HepG2 (cell line): ENCODE data around the gene CELSR3. TPM values are rescaled to one million over a fixed set of nuclear protein-coding genes. Genes with fewer than 3 reads are reported as not detected.
A peak's percentile ranks its signal among the peaks of the same experiment; 100 is the strongest.

ENCODE experiments used
- HNF4A ChIP-seq: sonication (generic); formaldehyde crosslinking; IDR thresholded peaks from 2 replicates; pipeline ENCODE4 v1.4.0; 2020; ENCODE audit warnings: missing genetic modification reagents
- KDM5B ChIP-seq: sonication (generic); formaldehyde crosslinking; IDR thresholded peaks from 2 replicates; pipeline ENCODE4 v1.4.0; 2020; ENCODE audit warnings: missing genetic modification reagents, mild to moderate bottlenecking, borderline replicate concordance
- MTA1 ChIP-seq: sonication (generic); formaldehyde crosslinking; IDR thresholded peaks from 2 replicates; pipeline ENCODE4 v1.4.0; 2020; ENCODE audit warnings: missing genetic modification reagents, mild to moderate bottlenecking, borderline replicate concordance
- SALL1 ChIP-seq: sonication (generic); formaldehyde crosslinking; IDR thresholded peaks from 2 replicates; pipeline ENCODE4 v1.8.0; 2022; ENCODE audit warnings: mild to moderate bottlenecking, missing genetic modification reagents
- YY1 ChIP-seq: IDR thresholded peaks from 2 replicates; pipeline ENCODE4 v1.6.1; 2011; ENCODE audit warnings: low read length, low read depth, moderate library complexity, mild to moderate bottlenecking; ENCODE audit not compliant: insufficient read depth, insufficient replicate concordance
- ZBTB42 ChIP-seq: sonication (generic); formaldehyde crosslinking; IDR thresholded peaks from 2 replicates; pipeline ENCODE4 v1.5.0; 2020; ENCODE audit warnings: mild to moderate bottlenecking, missing genetic modification reagents
- ZNF256 ChIP-seq: sonication (generic); formaldehyde crosslinking; conservative IDR thresholded peaks from 2 replicates; pipeline ENCODE4 v1.4.0; 2020; ENCODE audit warnings: missing genetic modification reagents
- polyA plus RNA-seq, 8 experiments: library from polyadenylated mRNA; depleted of rRNA in 3 of 8; stranded (reverse) in 7 of 8; unstranded in 1 of 8; fragments of >200 nt; fragmentation: Illumina TruSeq in 4 of 8; extraction: Trizol in 4 of 8; gene quantifications; 2 replicates each; pipeline versions ENCODE4 v1.2.1 to v1.2.3, GENCODE V29; 2011 to 2016; ENCODE audit warnings: low read depth in 4 of 8, missing spikeins in 1 of 8, mixed read lengths in 1 of 8; ENCODE audit not compliant: insufficient read depth in 1 of 8
- total RNA-seq, 5 experiments: library from RNA; depleted of rRNA; stranded (reverse); fragments of >200 nt; fragmentation: Illumina TruSeq; extraction: Trizol; gene quantifications; 2 replicates each; pipeline ENCODE4 v1.2.3, GENCODE V29; 2016; ENCODE audit warnings: low read depth in 1 of 5
- TF ChIP-seq, protein P1 (sequence below): sonication (generic); formaldehyde crosslinking; IDR thresholded peaks from 2 replicates; pipeline ENCODE4 v1.8.1; 2022; ENCODE audit warnings: mild to moderate bottlenecking, missing genetic modification reagents
- TF ChIP-seq, protein P2 (sequence below): sonication (generic); formaldehyde crosslinking; IDR thresholded peaks from 2 replicates; pipeline ENCODE4 v1.5.0; 2020; ENCODE audit warnings: missing genetic modification reagents
- TF ChIP-seq, protein P3 (sequence below): sonication (generic); formaldehyde crosslinking; IDR thresholded peaks from 2 replicates; pipeline ENCODE4 v1.4.0; 2020; ENCODE audit warnings: mild to moderate bottlenecking, missing genetic modification reagents, borderline replicate concordance
- TF ChIP-seq, protein P4 (sequence below): IDR thresholded peaks from 2 replicates; pipeline ENCODE4 v1.6.1; 2012; ENCODE audit warnings: low read length, improper control_type of control experiment
- TF ChIP-seq, protein P5 (sequence below): sonication (generic); formaldehyde crosslinking; IDR thresholded peaks from 2 replicates; pipeline ENCODE4 v1.8.1; 2023; ENCODE audit warnings: missing genetic modification reagents, inconsistent platforms, borderline replicate concordance

Gene CELSR3
- total and polyA plus RNA-seq, 2 of the 13 experiments (the other 11 are each of a cell fraction or from before 2014, with no cell fraction given): 5.4 to 6.7 TPM

DNA sequence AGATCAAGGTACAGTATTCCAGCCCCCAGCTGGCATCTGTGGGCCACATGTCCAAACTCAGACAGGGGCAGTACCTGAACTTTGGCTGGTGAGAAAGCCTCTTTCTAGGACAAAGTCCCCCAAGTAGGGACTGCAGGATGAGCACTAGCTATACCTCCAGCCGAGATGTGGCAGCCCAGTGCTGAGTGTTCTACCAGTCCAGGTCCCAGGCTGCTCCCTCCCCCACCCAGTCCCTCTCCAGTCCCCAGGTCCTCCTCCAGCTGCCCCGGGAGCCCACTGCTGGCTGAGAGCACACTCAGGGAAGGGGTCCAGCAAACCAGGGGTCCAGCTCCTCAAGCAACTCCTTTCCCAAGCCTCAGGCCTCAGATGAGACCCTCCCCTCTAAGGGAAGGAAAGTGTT is 28.9 kb downstream of the CELSR3 start (continued):
- TF ChIP-seq, protein P1, sequence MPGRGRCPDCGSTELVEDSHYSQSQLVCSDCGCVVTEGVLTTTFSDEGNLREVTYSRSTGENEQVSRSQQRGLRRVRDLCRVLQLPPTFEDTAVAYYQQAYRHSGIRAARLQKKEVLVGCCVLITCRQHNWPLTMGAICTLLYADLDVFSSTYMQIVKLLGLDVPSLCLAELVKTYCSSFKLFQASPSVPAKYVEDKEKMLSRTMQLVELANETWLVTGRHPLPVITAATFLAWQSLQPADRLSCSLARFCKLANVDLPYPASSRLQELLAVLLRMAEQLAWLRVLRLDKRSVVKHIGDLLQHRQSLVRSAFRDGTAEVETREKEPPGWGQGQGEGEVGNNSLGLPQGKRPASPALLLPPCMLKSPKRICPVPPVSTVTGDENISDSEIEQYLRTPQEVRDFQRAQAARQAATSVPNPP (CRISPR knock-in tag): no peak
- TF ChIP-seq KDM5B: peak; percentile 34; the same call in 1 of the 2 replicates
- 0 out of 2 replicates have a peak, but pooled peaks have one; percentile 30 for TF ChIP-seq MTA1 (CRISPR knock-in tag)
- TF ChIP-seq, protein P2, sequence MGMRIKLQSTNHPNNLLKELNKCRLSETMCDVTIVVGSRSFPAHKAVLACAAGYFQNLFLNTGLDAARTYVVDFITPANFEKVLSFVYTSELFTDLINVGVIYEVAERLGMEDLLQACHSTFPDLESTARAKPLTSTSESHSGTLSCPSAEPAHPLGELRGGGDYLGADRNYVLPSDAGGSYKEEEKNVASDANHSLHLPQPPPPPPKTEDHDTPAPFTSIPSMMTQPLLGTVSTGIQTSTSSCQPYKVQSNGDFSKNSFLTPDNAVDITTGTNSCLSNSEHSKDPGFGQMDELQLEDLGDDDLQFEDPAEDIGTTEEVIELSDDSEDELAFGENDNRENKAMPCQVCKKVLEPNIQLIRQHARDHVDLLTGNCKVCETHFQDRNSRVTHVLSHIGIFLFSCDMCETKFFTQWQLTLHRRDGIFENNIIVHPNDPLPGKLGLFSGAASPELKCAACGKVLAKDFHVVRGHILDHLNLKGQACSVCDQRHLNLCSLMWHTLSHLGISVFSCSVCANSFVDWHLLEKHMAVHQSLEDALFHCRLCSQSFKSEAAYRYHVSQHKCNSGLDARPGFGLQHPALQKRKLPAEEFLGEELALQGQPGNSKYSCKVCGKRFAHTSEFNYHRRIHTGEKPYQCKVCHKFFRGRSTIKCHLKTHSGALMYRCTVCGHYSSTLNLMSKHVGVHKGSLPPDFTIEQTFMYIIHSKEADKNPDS: no peak
- TF ChIP-seq, protein P3, sequence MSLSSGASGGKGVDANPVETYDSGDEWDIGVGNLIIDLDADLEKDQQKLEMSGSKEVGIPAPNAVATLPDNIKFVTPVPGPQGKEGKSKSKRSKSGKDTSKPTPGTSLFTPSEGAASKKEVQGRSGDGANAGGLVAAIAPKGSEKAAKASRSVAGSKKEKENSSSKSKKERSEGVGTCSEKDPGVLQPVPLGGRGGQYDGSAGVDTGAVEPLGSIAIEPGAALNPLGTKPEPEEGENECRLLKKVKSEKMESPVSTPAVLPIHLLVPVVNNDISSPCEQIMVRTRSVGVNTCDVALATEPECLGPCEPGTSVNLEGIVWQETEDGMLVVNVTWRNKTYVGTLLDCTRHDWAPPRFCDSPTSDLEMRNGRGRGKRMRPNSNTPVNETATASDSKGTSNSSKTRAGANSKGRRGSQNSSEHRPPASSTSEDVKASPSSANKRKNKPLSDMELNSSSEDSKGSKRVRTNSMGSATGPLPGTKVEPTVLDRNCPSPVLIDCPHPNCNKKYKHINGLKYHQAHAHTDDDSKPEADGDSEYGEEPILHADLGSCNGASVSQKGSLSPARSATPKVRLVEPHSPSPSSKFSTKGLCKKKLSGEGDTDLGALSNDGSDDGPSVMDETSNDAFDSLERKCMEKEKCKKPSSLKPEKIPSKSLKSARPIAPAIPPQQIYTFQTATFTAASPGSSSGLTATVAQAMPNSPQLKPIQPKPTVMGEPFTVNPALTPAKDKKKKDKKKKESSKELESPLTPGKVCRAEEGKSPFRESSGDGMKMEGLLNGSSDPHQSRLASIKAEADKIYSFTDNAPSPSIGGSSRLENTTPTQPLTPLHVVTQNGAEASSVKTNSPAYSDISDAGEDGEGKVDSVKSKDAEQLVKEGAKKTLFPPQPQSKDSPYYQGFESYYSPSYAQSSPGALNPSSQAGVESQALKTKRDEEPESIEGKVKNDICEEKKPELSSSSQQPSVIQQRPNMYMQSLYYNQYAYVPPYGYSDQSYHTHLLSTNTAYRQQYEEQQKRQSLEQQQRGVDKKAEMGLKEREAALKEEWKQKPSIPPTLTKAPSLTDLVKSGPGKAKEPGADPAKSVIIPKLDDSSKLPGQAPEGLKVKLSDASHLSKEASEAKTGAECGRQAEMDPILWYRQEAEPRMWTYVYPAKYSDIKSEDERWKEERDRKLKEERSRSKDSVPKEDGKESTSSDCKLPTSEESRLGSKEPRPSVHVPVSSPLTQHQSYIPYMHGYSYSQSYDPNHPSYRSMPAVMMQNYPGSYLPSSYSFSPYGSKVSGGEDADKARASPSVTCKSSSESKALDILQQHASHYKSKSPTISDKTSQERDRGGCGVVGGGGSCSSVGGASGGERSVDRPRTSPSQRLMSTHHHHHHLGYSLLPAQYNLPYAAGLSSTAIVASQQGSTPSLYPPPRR (CRISPR knock-in tag): no peak
- peak; percentile 53 for TF ChIP-seq HNF4A (CRISPR knock-in tag)
- TF ChIP-seq SALL1 (CRISPR knock-in tag): no peak
- TF ChIP-seq, protein P4, sequence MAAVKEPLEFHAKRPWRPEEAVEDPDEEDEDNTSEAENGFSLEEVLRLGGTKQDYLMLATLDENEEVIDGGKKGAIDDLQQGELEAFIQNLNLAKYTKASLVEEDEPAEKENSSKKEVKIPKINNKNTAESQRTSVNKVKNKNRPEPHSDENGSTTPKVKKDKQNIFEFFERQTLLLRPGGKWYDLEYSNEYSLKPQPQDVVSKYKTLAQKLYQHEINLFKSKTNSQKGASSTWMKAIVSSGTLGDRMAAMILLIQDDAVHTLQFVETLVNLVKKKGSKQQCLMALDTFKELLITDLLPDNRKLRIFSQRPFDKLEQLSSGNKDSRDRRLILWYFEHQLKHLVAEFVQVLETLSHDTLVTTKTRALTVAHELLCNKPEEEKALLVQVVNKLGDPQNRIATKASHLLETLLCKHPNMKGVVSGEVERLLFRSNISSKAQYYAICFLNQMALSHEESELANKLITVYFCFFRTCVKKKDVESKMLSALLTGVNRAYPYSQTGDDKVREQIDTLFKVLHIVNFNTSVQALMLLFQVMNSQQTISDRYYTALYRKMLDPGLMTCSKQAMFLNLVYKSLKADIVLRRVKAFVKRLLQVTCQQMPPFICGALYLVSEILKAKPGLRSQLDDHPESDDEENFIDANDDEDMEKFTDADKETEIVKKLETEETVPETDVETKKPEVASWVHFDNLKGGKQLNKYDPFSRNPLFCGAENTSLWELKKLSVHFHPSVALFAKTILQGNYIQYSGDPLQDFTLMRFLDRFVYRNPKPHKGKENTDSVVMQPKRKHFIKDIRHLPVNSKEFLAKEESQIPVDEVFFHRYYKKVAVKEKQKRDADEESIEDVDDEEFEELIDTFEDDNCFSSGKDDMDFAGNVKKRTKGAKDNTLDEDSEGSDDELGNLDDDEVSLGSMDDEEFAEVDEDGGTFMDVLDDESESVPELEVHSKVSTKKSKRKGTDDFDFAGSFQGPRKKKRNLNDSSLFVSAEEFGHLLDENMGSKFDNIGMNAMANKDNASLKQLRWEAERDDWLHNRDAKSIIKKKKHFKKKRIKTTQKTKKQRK: no peak
- TF ChIP-seq ZBTB42 (CRISPR knock-in tag): no peak
- no peak for TF ChIP-seq YY1
- no peak for TF ChIP-seq ZNF256 (CRISPR knock-in tag)
- TF ChIP-seq, protein P5, sequence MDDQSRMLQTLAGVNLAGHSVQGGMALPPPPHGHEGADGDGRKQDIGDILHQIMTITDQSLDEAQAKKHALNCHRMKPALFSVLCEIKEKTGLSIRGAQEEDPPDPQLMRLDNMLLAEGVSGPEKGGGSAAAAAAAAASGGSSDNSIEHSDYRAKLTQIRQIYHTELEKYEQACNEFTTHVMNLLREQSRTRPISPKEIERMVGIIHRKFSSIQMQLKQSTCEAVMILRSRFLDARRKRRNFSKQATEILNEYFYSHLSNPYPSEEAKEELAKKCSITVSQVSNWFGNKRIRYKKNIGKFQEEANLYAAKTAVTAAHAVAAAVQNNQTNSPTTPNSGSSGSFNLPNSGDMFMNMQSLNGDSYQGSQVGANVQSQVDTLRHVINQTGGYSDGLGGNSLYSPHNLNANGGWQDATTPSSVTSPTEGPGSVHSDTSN (CRISPR knock-in tag): no peak
